Neural progenitor cell (in vitro differentiated cells): ENCODE data around the gene APEH.

Experiments used
- EZH2 ChIP-seq: fragments of 200-600 bp; sonication (generic); IDR thresholded peaks from 2 replicates; pipeline ENCODE4 v1.6.1; 2017; ENCODE audit warnings: antibody characterized with exemption, mild to moderate bottlenecking, moderate library complexity
- EZH2phosphoT487 ChIP-seq: fragments of 200-600 bp; sonication (generic); IDR thresholded peaks from 2 replicates; pipeline ENCODE4 v1.6.1; 2017; ENCODE audit warnings: antibody characterized with exemption

DNA sequence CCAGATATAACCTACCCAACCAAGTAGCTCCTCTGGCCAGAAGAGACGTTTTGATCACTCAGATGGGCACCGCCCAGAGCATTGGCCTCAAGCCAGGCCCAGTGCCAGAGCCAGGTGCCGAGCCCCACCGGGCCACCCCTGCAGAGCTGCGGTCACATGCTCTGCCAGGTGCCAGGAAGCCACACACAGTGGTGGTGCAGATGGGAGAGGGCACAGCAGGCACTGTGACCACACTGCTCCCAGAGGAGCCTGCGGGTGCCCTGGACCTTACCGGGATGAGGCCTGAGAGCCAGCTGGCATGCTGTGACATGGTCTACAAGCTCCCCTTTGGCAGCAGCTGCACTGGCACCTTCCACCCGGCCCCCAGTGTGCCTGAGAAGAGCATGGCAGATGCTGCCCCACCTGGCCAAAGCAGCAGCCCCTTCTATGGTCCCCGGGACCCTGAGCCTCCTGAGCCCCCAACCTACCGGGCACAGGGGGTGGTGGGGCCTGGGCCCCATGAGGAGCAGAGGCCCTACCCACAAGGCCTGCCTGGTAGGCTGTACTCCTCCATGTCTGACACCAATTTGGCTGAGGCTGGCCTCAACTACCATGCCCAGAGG is 19.1 kb upstream of the APEH start:
- TF ChIP-seq EZH2phosphoT487 (no peak), EZH2 (no peak)
